Non-pigmented ciliary epithelial cell (primary cell): ENCODE measurements around the gene CEACAM18.
"Not testable (repeated sequence)": the region's sequence is repeated elsewhere in the genome, so short reads cannot be mapped to it uniquely, and the experiment has no call there.

Experiments
- DNase-seq: peaks from one replicate; pipeline ENCODE4 v3.0.0-alpha.2; 2010; ENCODE audit warnings: low read depth

Gene CEACAM18

DNA sequence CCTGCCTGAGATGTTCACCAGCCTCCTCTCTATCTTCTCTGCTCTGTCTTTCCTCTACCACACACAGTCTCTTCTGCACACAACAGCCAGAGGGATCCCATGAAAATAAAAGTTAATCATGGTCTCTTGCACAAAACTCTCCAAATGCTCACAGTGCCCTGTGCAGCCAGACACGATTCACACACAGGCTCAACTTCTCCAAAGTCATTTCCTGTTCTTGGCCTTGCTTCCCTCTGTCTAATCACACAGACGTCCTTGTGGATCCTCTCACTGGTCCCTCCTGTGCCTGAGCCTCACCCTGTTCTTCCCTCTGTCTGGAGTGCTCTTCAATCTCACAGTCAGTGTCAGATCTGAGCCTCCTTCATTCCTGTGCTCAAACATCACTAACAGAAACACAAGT is 15.4 kb downstream of the CEACAM18 start:
- DNase-seq, result no peak

DNA sequence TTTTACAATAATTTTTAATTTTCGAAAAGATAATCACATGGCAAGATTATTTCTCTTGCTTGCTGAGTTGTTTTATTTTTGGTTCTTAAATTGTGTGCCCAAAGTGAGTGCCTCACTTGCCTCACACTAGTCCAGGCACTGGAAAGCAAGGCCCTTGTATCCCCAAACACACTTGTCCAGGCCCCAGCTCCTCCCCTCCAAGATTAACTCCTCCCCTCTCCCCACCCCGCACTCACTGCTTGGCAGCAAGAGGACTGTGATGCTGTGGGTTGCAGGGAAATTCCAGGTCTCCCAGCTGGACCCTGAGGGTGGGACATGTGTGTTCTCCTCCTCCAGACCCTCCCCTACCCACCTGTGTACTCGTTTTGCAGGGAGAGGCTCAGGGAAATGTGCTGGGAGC is 19.3 kb downstream of the CEACAM18 start:
- DNase-seq, result no peak

DNA sequence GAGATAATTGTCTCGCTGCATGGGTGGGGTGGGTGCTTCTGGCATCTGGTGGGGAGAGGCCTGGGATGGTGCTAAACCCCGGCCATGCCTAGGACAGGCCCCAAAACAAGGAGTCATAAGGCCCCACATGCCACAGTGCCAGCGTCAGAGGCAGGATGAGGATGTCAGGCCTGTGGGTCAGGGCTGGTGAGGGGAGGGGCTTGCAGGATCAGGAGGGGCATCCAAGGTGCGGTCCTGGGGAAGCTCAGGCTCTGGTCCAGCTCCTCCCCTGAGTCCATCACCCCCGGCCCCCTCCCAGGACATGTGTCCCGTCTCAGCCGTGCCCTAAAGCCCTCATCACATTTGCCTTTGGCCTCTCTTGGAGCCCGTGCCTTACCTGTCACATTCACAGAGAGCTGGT is 22.6 kb downstream of the CEACAM18 start:
- not testable (repeated sequence) for DNase-seq

DNA sequence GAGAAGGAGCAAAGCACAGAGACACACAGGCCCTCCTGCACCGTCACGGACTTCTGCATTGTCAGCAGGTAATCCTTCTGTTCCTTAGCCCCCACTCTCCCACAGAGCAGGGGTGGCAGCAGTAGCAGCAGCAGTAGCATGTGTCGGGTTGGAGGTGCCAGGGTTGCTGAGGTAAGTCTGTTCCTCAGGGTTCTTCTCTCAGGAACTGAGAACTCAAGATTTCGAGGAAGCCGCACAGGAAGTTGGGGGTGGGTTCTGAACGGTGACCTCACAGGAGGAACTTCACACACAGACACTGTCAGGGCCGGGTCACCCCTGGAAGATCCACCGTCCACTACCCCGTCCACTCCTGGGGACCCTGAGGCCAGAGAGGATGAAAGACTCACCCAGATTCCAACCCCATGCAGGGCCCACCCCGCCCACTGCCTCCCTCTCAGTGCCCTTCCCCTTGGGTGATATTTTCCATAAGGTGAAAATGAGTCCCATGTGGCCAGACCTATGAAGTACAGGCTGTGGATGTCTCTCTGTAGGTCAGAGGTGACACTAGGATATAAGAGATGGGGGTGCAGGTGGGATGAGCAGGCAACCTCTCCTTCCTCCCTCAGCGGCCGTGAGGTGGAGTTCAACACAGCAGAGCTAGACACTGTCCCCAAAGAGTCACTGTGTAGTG is 23.4 kb downstream of the CEACAM18 start, which contains the start of gene SIGLEC12:
SIGLEC12 (minus strand) TSS at position 207 of the 670 bp plus-strand sequence; CDS start at position 140, 67 bp downstream.
- DNase-seq, result no peak

DNA sequence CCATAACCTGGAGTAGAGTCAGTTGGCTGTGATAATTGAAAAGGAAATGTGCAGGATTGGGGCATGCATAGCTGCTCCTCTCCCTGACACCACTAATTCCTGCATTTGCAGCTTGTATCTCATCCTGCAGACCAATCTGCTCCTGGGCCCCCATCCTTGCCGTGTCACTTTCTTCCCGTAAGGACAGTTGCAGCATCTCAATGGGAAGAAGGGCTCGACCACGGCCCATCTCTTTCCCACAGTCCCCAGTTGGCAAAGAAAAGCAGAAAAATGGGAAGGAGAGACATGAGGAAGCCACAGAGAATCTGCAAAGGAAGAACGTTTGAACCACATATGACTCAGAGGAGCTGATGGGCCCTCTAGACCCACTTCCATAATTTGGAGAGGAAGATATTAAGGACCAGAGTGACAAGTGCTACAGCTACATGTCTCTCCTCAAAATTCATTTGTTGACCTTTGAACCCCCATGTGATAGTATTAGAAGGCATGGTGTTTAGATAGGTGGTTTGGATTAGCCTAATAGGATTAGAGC is 25.0 kb downstream of the CEACAM18 start:
- no peak for DNase-seq

DNA sequence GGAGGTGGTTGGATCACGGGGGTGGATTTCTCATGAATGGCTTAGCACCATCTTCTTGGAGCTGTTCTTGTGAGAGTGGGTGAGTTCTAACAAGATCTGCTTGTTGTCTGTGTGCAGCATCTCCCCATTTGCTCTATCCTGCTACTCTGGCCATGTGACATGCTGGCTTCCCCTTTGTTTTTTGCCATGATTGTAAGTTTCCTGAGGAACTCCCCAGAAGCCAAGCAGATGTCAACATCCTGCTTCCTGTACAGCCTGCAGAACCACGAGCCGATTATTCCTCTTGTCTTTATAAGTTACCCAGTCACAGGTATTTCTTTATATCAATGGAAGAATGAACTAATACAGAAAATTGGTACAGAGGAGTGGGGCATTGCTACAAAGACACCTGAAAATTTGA is 25.6 kb downstream of the CEACAM18 start:
- no peak for DNase-seq

DNA sequence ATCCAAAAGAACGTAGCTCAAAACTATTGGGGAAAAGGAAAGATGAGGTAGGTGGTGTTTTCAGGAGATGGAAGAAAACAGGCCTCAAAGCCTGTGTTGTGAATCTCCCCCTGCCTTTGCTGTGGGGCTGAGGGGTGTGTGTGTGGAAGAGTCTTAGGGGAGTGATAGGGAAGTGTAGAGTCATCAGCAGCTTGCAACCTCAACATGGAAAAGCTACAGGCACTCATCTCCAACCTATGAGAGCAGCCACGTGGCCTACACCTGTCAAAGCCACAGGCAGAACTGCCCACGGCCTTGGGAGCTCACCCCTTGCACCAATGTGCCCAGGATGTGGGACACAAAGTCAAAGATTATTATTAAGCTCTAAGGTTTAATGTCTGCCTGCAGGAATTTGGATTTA is 27.6 kb downstream of the CEACAM18 start:
- DNase-seq, result no peak

DNA sequence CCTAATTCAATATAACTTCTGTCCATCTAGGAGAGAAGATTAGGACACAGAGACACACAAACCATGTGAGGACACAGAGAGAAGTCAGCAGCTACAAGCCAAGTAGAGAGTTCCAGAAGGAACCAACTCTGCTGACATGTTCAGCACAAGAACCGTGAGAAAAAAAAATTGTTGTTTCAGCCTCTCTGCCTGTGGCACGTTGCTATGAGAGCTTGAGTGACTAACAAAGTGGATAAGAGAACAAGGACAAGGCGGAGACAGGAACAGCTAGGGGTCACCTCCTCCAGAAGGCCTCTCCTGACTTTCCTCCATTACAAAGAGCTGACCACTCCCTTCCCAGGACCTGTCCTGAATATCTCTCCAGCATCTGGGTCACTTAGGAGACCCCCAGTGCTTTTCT is 28.9 kb downstream of the CEACAM18 start:
- DNase-seq, result no peak

DNA sequence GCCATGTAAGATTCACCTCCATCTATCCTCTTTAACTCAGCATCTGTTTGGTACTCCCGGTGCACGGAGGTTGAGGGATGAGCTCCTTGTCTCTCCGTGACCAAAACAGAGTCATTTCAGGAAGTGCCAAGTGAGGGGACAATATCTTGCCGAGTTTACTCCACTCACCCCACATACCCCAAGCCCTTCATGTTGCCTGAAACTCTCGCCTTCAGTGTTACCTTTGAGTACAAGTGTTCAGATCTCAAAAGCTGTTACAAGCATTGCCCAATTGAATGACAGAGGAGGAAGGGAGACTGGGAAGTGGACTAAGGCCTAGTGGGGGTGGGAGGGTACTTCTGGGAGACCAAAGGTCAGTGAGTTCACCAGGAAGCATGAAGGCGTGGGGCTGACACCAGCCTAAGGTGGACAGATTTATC is 29.3 kb downstream of the CEACAM18 start:
- no peak for DNase-seq

DNA sequence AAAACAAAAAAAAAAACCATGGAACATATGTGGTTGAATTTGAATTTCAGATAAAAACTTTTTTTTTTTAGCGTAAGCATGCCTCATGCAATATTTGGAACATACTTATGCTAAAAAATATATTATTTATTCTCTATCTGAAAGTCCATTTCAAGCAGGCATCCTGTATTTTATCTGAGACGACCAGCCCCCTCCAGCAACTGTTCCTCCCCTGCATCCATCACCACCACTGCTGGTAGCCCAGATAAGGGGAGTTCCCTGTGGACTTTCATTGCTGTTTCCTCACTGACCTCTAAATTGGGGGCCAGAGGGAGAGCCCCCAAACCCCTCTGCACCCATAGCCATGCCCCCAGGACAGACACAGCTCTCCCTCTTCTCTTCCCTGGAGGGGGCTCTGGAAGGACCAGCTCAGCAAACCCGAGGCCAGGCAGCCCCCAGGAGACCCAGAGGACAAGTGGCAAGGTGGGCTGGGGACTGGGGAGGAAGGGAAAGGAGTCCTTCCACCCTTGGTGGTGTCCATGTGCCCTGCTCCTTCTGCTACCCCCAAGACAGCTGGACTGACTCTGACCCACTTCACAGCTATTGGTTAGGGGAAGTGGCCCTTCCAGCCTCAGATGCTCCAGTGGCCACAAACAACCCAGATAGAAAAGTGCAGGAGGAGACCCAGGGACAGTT is 29.9 kb downstream of the CEACAM18 start:
- no peak for DNase-seq

DNA sequence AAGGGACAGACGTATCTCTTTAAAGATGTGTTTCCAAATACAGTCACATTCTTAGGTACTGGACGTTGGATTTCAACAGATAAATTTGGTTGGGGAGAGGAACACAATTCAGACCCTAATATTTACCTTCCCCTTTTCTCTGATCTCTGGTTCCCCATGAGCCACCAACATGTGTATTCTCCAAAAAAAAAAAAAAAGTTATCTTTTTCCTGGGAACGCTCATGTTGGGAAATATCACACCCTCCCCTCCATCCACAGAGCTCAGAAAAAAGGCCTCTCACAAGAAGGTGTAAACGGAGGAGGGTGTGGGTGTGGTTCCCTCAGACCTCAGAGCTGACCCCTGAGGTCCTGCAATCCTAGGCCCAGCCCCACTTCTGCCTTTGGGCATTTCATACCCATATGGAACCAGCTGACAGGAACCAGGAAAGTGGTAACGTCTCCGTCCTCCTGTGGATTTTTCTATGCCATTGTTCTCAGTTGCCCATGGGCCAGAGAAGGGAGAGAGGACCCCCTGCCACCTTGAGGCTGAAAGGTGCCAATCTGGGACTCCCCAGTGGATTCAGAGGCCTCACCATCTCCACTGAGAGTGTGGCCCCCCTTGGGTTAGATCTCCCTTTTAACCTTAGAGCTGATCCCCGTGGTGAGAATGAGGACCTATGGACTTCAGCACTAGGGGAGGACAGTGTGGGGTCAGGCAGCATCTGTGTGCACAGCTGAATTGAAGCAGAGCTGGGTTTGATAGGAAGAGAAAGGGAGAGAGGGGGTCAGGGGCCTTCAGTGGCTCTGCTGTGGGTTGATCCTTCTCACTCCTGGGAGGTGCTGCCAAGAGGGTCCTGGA is 31.7 kb downstream of the CEACAM18 start:
- DNase-seq, result no peak

DNA sequence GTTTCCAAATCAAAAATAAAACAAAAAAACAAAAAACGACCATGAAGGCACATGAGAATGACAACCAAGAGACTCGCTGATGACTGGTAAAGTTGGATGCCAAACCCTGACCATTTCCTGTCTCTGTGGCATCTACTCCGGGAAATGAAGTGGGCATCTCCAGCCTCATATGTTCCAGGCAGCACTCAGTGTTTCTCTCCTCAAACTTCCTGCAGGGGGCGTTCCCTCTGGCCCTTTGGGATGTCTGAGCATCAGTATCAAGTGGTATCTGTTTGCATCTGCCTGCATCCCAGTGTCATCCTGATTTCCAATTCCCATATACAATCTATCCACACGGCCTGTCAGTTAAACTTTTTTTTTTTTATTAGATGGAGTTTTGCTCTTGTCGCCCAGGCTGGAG is 33.0 kb downstream of the CEACAM18 start:
- DNase-seq, result no peak

DNA sequence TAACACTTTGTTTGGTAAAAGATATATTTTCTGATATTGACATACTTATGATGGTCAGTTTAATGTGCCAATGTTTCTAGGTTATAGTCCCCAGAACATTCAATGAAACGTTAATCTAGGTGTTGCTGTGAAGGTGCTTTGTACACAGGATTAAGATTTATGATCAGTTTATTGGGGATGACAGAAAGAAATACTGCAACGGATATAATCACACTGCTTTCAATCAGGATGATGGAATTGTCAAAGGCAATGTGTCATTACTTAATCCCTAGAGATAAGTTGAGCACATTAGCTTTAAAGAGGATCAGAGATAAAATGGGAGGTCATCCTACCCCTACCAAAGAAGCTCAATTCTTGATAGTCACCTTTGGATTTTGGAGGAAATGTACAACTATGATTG is 35.6 kb downstream of the CEACAM18 start:
- DNase-seq, result no peak

DNA sequence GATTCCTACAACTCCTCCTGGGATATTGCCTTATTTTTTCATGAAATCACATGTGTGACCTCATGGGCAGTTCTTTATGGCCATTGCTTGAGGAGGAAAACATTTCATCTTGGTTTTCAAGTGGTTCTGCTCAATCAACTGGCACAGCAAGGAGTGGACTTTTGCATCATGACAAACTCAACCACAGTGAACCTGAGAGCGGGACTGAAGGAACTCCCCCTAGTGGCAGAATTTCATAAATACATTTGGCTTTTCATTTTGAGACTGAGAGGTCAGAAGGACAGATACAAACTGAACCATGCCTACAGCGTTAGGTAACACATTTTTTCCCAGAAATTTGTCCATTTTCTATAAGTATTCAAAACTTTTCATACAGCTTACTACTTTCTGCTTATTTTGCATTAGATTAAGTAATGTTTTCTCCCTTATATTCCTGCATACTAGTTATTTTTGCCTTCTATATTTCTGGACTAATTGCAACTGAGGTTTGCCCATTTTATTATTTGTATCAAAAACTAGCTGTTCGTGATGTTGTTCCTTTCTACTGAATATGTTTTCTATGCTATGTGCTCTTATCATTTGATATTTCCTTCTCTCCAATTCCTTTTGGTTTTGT is 36.6 kb downstream of the CEACAM18 start:
- DNase-seq, result peak; percentile 14

DNA sequence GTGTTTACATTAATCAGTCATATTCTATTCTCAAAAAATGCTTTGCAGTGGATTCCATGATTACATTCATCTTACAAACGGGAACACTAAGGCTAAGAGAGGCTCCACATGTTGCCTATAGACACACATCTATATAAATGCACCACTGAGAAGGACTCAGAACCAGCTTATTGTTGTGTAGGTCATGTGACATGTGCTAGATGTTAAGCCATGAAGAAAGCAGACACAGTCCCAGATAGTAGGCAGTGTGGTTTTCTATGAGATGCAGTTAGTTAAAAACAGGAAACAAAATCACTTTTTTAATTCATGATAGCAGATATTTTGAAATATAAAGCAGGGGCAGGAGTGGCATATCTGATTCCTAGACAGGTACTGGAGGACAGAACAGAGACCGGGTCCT is 42.4 kb downstream of the CEACAM18 start:
- no peak for DNase-seq

DNA sequence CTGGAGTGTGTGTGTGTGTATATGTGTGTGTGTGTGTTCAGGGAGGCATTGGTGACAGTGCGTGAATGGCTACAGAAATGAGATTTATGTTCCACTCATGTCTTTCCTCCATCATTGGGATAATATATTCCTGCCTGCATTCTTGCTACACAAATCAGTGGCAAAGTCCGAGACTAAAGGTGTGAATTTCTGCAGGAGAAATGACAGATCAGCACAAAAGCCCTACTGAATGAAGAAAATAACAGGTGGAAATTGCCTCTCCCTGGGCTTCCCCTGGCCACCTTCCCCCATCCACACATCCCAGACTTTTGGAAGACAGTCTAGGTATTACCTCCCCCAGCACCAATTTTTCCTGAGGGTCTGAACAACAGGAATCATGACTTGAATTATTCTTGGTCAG is 43.0 kb downstream of the CEACAM18 start:
- no peak for DNase-seq

DNA sequence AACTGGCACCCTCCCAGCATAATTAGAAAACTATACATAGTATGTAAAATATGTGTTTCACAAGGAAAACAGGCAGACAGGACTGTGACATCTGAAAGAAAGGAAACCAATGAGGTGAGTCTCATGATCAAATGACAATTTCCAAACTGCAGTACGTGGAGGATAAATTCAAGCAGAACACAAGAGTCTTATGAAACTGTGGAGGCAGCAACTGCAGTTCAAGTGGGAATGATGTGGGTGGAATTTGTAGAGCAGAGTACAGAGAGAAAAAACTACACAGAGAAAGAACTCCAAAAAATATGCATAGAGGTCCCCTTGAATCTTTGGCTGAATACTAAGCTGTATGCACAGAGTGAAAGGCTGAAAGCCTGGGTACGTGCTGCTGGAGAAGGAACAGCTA is 43.4 kb downstream of the CEACAM18 start:
- DNase-seq, result no peak

DNA sequence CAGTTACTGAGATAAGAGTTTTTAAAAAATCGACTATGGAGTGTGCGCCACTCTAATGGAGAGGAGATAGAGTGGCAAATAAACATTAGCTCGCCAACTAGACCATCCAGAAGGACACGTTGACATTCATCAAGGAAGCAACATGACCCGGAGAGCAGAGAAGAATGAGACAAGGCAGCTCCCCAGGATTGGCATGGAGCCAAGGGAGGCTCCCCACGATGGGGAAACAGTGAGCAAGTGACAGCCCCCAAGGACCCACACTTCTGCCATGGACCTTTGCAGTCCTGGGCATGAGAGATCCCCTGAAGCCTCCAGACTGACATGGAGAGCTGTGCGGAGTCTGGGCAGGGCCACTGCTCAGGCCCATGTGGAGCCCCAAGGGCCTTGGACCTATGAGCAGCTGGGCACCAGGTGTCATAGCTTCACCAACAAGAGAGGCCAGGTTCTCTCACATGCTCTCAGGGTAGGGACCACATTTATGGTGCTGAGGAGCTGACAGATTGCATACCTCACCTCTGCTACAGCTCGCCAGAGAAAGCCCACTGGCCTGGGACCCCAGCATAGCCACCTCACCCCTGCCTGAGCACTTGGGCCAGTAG is 46.4 kb downstream of the CEACAM18 start:
- no peak for DNase-seq

DNA sequence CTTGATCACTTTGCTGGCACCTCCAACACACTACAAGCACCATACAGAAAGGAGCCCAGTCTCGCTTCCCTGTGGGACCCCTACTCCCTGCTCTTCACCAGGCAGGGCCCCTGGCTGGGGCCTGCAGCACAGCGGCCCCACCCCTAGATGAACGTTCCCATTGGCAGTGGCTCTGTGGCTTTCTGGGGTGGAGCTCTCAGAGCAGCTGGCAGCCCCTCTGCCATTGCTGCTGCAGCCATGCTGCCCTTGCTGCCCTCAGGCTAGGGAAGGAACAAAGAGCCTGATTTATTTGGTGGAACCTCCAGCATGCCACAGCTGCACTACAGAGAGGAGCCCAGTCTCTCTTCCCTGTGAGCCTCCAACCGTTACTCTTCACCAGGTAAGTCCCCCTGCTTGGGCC is 47.3 kb downstream of the CEACAM18 start:
- no peak for DNase-seq

DNA sequence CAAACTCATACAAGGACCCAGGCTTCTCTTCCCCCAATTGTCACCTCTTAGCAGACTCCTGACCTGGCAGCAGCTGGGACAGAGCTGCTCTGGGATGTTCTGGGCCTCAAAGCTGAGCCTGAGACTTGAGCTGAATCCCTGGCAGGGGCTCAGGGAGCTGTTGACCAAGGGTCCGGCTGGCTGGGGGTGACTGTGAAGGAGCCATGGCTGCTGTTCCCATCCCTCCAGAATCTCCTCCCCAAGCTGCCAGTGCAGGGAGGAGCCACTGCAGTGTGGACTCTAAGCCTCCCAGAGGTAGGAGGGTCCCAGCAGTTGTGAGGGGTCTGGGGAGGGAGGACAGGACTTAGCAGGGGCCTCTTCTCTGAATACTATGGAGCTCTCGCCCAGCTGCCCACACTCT is 51.0 kb downstream of the CEACAM18 start:
- no peak for DNase-seq

DNA sequence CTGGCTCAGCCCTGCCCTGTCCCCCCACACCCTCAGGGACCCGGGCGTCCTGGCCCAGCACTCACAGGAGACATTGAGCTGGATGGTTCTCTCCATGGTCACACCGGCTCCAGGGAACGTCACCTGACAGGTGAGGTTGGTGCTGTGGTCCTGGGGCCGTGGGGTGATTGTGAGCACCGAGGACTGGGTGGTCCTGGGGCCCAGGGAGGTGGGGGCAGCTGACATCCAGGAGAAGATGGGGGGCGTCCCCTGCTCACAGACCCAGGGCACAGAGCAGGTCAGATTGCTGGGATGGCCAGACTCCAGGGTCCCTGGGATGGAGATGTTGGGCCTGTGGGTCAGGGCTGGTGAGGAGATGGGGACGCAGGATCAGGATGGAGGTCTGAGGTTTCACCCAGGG is 52.3 kb downstream of the CEACAM18 start:
- DNase-seq, result no peak
